HEK293 (cell line): ENCODE results near the gene TCF12.

Experiments used
- CTCF ChIA-PET: fragments of 350-600 bp; formaldehyde crosslinking; extraction: SDS; loops from one replicate; lab custom pipeline; 2021; ENCODE audit warnings: antibody characterized with exemption; lab: Yijun Ruan, JAX
- POLR2A ChIA-PET: fragments of 300-600 bp; formaldehyde crosslinking; extraction: SDS; loops from one replicate; lab custom pipeline; 2020; ENCODE audit warnings: antibody characterized with exemption, inconsistent platforms; lab: Yijun Ruan, JAX
- H3K27ac ChIP-seq: fragments of 200-500 bp; sonication (Bioruptor generic); 2 replicates; pipeline ENCODE4 v1.5.1; 2014; ENCODE audit warnings: low read depth, low read length, control low read depth, inconsistent platforms; ENCODE audit errors: extremely low read depth
- H3K36me3 ChIP-seq, 2 experiments: fragments of 200-500 bp in 1 of 2; sonication (Bioruptor generic) in 1 of 2; 1 replicate in 1 of 2; 2 replicates in 1 of 2; pipeline ENCODE4 v1.5.1; 2014 to 2017; ENCODE audit warnings: inconsistent platforms in 2 of 2, low read length in 2 of 2; ENCODE audit not compliant: control insufficient read depth in 2 of 2, insufficient read depth in 1 of 2
- H3K4me1 ChIP-seq: fragments of 200-500 bp; sonication (Bioruptor generic); 2 replicates; pipeline ENCODE4 v1.5.1; 2014; ENCODE audit warnings: mild to moderate bottlenecking, low read length, inconsistent platforms; ENCODE audit not compliant: control insufficient read depth, insufficient read depth
- H3K4me3 ChIP-seq: 2 replicates; pipeline ENCODE4 v1.5.1; 2011; ENCODE audit warnings: low read depth, mild to moderate bottlenecking, control low read depth, low read length, moderate library complexity
- H3K9me3 ChIP-seq: fragments of 200-500 bp; sonication (Bioruptor generic); 2 replicates; pipeline ENCODE4 v1.5.1; 2014; ENCODE audit warnings: low read depth, low read length, inconsistent platforms; ENCODE audit not compliant: control insufficient read depth, insufficient read depth
- SALL2 ChIP-seq: fragments of 450-650 bp; formaldehyde crosslinking; IDR thresholded peaks from 2 replicates; pipeline ENCODE4 v1.5.0; 2017; ENCODE audit warnings: missing biosample characterization, mild to moderate bottlenecking, missing genetic modification characterization, borderline replicate concordance
- TRIM28 ChIP-seq: IDR thresholded peaks from 2 replicates; pipeline ENCODE4 v1.6.1; 2011; ENCODE audit warnings: low read length, control low read depth, borderline replicate concordance
- WT1 ChIP-seq: fragments of 450-650 bp; formaldehyde crosslinking; IDR thresholded peaks from 2 replicates; pipeline ENCODE4 v1.5.1; 2016; ENCODE audit warnings: missing biosample characterization, missing genetic modification characterization
- ZBTB17 ChIP-seq: fragments of 450-650 bp; formaldehyde crosslinking; IDR thresholded peaks from 2 replicates; pipeline ENCODE4 v1.5.1; 2016; ENCODE audit warnings: missing biosample characterization, missing genetic modification characterization
- ZBTB21 ChIP-seq: fragments of 450-650 bp; formaldehyde crosslinking; IDR thresholded peaks from 2 replicates; pipeline ENCODE4 v1.5.1; 2017; ENCODE audit warnings: missing biosample characterization, missing genetic modification characterization
- ZNF138 ChIP-seq: fragments of 450-650 bp; formaldehyde crosslinking; IDR thresholded peaks from 2 replicates; pipeline ENCODE4 v1.5.1; 2016; ENCODE audit warnings: missing biosample characterization, missing genetic modification characterization, borderline replicate concordance
- ZNF175 ChIP-seq: fragments of 450-650 bp; formaldehyde crosslinking; IDR thresholded peaks from 2 replicates; pipeline ENCODE4 v1.5.1; 2016; ENCODE audit warnings: missing biosample characterization, missing genetic modification characterization
- ZNF211 ChIP-seq: fragments of 450-650 bp; formaldehyde crosslinking; IDR thresholded peaks from 2 replicates; pipeline ENCODE4 v1.5.1; 2016; ENCODE audit warnings: low read depth, missing biosample characterization, missing genetic modification characterization
- ZNF23 ChIP-seq: fragments of 450-650 bp; formaldehyde crosslinking; IDR thresholded peaks from 2 replicates; pipeline ENCODE4 v1.5.1; 2016; ENCODE audit warnings: missing biosample characterization, missing genetic modification characterization, borderline replicate concordance
- ZNF239 ChIP-seq: fragments of 450-650 bp; formaldehyde crosslinking; IDR thresholded peaks from 2 replicates; pipeline ENCODE4 v1.5.1; 2016; ENCODE audit warnings: missing biosample characterization, missing genetic modification characterization
- ZNF350 ChIP-seq: fragments of 450-650 bp; formaldehyde crosslinking; IDR thresholded peaks from 2 replicates; pipeline ENCODE4 v1.5.0; 2017; ENCODE audit warnings: missing biosample characterization, mild to moderate bottlenecking, missing genetic modification characterization
- ZNF354C ChIP-seq: fragments of 450-650 bp; formaldehyde crosslinking; IDR thresholded peaks from 2 replicates; pipeline ENCODE4 v1.5.1; 2016; ENCODE audit warnings: missing biosample characterization, missing genetic modification characterization, low read depth, borderline replicate concordance
- ZNF555 ChIP-seq: fragments of 450-650 bp; formaldehyde crosslinking; conservative IDR thresholded peaks from 2 replicates; pipeline ENCODE4 v1.5.1; 2017; ENCODE audit warnings: missing biosample characterization, mild to moderate bottlenecking, missing genetic modification characterization, inconsistent platforms
- ZNF707 ChIP-seq: fragments of 450-650 bp; formaldehyde crosslinking; IDR thresholded peaks from 2 replicates; pipeline ENCODE4 v1.5.1; 2016; ENCODE audit warnings: missing biosample characterization, missing genetic modification characterization
- ZNF785 ChIP-seq: fragments of 450-650 bp; formaldehyde crosslinking; IDR thresholded peaks from 2 replicates; pipeline ENCODE4 v1.5.1; 2016; ENCODE audit warnings: missing biosample characterization, missing genetic modification characterization
- ZNF843 ChIP-seq: fragments of 450-650 bp; formaldehyde crosslinking; IDR thresholded peaks from 2 replicates; pipeline ENCODE4 v1.5.1; 2016; ENCODE audit warnings: missing biosample characterization, missing genetic modification characterization
- ZSCAN23 ChIP-seq: fragments of 450-650 bp; formaldehyde crosslinking; IDR thresholded peaks from 2 replicates; pipeline ENCODE4 v1.5.1; 2016; ENCODE audit warnings: missing biosample characterization, missing genetic modification characterization
- ZXDB ChIP-seq: fragments of 450-650 bp; formaldehyde crosslinking; IDR thresholded peaks from 2 replicates; pipeline ENCODE4 v1.5.1; 2016; ENCODE audit warnings: missing biosample characterization, missing genetic modification characterization
- TF ChIP-seq, protein P1 (sequence below): fragments of 450-650 bp; formaldehyde crosslinking; IDR thresholded peaks from 2 replicates; pipeline ENCODE4 v1.5.1; 2016; ENCODE audit warnings: missing biosample characterization, missing genetic modification characterization
- TF ChIP-seq, protein P2 (sequence below): fragments of 450-650 bp; formaldehyde crosslinking; IDR thresholded peaks from 2 replicates; pipeline ENCODE4 v1.5.1; 2016; ENCODE audit warnings: missing biosample characterization, missing genetic modification characterization
- TF ChIP-seq, protein P3 (sequence below): fragments of 450-650 bp; formaldehyde crosslinking; IDR thresholded peaks from 2 replicates; pipeline ENCODE4 v1.5.1; 2016; ENCODE audit warnings: missing biosample characterization, missing genetic modification characterization
- TF ChIP-seq, protein P4 (sequence below): fragments of 450-650 bp; formaldehyde crosslinking; IDR thresholded peaks from 2 replicates; pipeline ENCODE4 v1.5.1; 2016; ENCODE audit warnings: missing biosample characterization, missing genetic modification characterization
- TF ChIP-seq, protein P5 (sequence below): IDR thresholded peaks from 2 replicates; pipeline ENCODE4 v1.6.1; 2011; ENCODE audit warnings: mild to moderate bottlenecking, low read depth, low read length, borderline replicate concordance

TCF12 gene

DNA sequence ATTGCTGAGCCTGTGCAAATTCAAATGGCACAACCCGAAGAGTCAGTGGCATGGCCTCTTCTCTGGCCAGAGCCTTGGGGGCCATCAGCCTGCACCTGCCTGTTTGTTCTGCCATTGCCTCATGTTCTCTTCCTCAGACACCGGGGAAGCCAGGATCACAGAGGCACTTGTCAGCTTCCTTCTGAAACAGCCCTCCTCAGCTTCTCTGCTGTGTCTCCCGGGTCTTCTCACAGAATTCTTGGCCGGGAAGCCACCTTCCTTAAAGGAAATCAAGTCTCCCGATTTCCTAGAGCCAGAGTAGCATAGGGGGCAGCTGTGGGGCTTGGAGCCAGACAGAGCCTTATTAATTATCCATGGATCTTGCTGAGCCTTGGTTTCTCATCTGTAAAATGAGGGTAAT lies 410.5 kb downstream of the TCF12 start:
- TF ChIP-seq WT1 (no peak), ZNF23 (tag by site-specific recombination) (no peak), ZXDB (tag by site-specific recombination) (no peak), ZNF707 (tag by site-specific recombination) (no peak), ZNF239 (tag by site-specific recombination) (no peak)
- TF ChIP-seq, protein P1, sequence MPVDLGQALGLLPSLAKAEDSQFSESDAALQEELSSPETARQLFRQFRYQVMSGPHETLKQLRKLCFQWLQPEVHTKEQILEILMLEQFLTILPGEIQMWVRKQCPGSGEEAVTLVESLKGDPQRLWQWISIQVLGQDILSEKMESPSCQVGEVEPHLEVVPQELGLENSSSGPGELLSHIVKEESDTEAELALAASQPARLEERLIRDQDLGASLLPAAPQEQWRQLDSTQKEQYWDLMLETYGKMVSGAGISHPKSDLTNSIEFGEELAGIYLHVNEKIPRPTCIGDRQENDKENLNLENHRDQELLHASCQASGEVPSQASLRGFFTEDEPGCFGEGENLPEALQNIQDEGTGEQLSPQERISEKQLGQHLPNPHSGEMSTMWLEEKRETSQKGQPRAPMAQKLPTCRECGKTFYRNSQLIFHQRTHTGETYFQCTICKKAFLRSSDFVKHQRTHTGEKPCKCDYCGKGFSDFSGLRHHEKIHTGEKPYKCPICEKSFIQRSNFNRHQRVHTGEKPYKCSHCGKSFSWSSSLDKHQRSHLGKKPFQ (tag by site-specific recombination), result no peak
- no peaks in the 10 kb centered on the region for H3K9me3 ChIP-seq
- POLR2A ChIA-PET, result interaction anchor here (0.6 kb wide), 1 partner anchor 1542 kb away, joined by 4 read pairs; no protein-coding TSS in a partner anchor
- H3K4me1 ChIP-seq, result no peaks in the 10 kb centered on the region
- H3K27ac ChIP-seq, result no peak overlapping the region
- CTCF ChIA-PET, result interaction anchor here (0.6 to 1.6 kb wide), 3 partner anchors 12 to 198 kb away, joined by 3 to 7 read pairs (median 4); no protein-coding TSS in a partner anchor
- H3K4me3 ChIP-seq, result no peak overlapping the region
- no peaks in the 10 kb centered on the region for H3K36me3 ChIP-seq

DNA sequence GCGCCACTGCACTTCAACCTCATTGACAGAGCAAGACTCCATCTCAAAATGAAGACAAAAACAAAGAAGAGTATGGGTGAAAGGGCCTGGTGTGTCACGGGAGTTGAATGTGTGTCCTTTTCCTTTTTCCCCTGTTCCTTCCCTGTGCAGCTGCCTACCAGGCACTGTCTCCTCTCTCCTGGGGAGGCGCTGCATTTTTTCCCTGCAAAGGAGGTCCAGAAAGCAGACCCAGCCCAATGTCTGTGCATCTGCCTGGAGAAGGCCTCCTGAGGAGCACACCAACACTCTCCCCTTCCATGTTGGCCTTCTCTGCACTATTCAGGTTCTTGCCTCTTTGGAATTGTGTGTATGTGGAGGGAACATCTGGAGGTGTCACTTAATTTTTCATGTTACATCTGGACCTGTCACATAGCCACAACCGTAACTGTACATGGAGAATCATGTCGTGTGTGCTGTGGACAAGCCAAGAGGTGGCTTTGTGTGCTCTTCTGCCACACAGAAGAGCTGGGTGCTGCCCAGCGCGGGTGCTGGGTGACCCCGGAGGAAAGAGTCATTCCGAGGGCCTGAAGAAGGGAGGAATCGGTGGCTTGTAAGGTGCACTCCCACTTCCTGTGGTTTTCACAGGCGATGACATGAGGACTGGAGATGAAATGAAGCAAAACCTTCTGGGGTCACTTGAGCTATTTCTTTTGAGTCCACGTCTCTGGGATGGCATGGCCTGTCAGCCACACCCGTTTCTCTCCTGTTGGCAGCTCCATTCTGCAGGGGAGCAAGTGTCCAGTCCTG lies 411.3 kb downstream of the TCF12 start:
- no peaks in the 10 kb centered on the region for H3K4me1 ChIP-seq
- H3K4me3 ChIP-seq, result no peak overlapping the region
- POLR2A ChIA-PET, result interaction anchor here (0.6 kb wide), 1 partner anchor 1543 kb away, joined by 4 read pairs; no protein-coding TSS in a partner anchor
- CTCF ChIA-PET, result interaction anchor here (1.2 to 1.6 kb wide), 2 partner anchors 11 to 222 kb away, joined by 3 to 7 read pairs; no protein-coding TSS in a partner anchor
- TF ChIP-seq ZNF350 (tag by site-specific recombination) (no peak), ZSCAN23 (tag by site-specific recombination) (no peak), ZNF354C (tag by site-specific recombination) (no peak), ZBTB17 (tag by site-specific recombination) (no peak), SALL2 (no peak), ZNF138 (no peak), ZNF785 (tag by site-specific recombination) (no peak), TRIM28 (no peak), ZNF843 (no peak), ZNF555 (no peak), ZBTB21 (no peak), ZNF211 (tag by site-specific recombination) (no peak), ZNF175 (tag by site-specific recombination) (no peak)
- TF ChIP-seq, protein P2, sequence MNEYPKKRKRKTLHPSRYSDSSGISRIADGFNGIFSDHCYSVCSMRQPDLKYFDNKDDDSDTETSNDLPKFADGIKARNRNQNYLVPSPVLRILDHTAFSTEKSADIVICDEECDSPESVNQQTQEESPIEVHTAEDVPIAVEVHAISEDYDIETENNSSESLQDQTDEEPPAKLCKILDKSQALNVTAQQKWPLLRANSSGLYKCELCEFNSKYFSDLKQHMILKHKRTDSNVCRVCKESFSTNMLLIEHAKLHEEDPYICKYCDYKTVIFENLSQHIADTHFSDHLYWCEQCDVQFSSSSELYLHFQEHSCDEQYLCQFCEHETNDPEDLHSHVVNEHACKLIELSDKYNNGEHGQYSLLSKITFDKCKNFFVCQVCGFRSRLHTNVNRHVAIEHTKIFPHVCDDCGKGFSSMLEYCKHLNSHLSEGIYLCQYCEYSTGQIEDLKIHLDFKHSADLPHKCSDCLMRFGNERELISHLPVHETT (tag by site-specific recombination), result no peak
- TF ChIP-seq, protein P3, sequence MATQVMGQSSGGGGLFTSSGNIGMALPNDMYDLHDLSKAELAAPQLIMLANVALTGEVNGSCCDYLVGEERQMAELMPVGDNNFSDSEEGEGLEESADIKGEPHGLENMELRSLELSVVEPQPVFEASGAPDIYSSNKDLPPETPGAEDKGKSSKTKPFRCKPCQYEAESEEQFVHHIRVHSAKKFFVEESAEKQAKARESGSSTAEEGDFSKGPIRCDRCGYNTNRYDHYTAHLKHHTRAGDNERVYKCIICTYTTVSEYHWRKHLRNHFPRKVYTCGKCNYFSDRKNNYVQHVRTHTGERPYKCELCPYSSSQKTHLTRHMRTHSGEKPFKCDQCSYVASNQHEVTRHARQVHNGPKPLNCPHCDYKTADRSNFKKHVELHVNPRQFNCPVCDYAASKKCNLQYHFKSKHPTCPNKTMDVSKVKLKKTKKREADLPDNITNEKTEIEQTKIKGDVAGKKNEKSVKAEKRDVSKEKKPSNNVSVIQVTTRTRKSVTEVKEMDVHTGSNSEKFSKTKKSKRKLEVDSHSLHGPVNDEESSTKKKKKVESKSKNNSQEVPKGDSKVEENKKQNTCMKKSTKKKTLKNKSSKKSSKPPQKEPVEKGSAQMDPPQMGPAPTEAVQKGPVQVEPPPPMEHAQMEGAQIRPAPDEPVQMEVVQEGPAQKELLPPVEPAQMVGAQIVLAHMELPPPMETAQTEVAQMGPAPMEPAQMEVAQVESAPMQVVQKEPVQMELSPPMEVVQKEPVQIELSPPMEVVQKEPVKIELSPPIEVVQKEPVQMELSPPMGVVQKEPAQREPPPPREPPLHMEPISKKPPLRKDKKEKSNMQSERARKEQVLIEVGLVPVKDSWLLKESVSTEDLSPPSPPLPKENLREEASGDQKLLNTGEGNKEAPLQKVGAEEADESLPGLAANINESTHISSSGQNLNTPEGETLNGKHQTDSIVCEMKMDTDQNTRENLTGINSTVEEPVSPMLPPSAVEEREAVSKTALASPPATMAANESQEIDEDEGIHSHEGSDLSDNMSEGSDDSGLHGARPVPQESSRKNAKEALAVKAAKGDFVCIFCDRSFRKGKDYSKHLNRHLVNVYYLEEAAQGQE (tag by site-specific recombination), result no peak
- TF ChIP-seq, protein P4, sequence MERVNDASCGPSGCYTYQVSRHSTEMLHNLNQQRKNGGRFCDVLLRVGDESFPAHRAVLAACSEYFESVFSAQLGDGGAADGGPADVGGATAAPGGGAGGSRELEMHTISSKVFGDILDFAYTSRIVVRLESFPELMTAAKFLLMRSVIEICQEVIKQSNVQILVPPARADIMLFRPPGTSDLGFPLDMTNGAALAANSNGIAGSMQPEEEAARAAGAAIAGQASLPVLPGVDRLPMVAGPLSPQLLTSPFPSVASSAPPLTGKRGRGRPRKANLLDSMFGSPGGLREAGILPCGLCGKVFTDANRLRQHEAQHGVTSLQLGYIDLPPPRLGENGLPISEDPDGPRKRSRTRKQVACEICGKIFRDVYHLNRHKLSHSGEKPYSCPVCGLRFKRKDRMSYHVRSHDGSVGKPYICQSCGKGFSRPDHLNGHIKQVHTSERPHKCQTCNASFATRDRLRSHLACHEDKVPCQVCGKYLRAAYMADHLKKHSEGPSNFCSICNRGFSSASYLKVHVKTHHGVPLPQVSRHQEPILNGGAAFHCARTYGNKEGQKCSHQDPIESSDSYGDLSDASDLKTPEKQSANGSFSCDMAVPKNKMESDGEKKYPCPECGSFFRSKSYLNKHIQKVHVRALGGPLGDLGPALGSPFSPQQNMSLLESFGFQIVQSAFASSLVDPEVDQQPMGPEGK (tag by site-specific recombination), result no peak
- TF ChIP-seq, protein P5, sequence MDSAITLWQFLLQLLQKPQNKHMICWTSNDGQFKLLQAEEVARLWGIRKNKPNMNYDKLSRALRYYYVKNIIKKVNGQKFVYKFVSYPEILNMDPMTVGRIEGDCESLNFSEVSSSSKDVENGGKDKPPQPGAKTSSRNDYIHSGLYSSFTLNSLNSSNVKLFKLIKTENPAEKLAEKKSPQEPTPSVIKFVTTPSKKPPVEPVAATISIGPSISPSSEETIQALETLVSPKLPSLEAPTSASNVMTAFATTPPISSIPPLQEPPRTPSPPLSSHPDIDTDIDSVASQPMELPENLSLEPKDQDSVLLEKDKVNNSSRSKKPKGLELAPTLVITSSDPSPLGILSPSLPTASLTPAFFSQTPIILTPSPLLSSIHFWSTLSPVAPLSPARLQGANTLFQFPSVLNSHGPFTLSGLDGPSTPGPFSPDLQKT, result no peak
- no peak overlapping the region for H3K27ac ChIP-seq
- no peaks in the 10 kb centered on the region for H3K36me3 ChIP-seq
- H3K9me3 ChIP-seq, result no peaks in the 10 kb centered on the region
